Duodenal mucosa (tissue), 2 donors: ENCODE data around the gene SYNJ2.

Experiments
- H3K27ac ChIP-seq: one replicate; pipeline ENCODE4 v1.7.0; 2013; ENCODE audit warnings: low read depth, low read length
- H3K27me3 ChIP-seq, 2 donors: one replicate each; pipeline ENCODE4 v1.7.0; 2013; ENCODE audit warnings: low read length in 2 of 2, control low read depth in 1 of 2; ENCODE audit not compliant: insufficient read depth in 2 of 2, control insufficient read depth in 1 of 2
- H3K36me3 ChIP-seq, 2 donors: one replicate each; pipeline ENCODE4 v1.7.0; 2013; ENCODE audit warnings: low read length in 2 of 2, control low read depth in 1 of 2; ENCODE audit not compliant: insufficient read depth in 2 of 2, control insufficient read depth in 1 of 2
- H3K4me1 ChIP-seq, 2 donors: one replicate each; pipeline ENCODE4 v1.7.0; 2013; ENCODE audit warnings: low read length in 2 of 2, control low read depth in 1 of 2; ENCODE audit not compliant: insufficient read depth in 2 of 2, control insufficient read depth in 1 of 2
- H3K4me3 ChIP-seq, 2 donors: one replicate each; pipeline ENCODE4 v1.7.0; 2013; ENCODE audit warnings: low read length in 2 of 2, low read depth in 1 of 2
- H3K9ac ChIP-seq, 2 donors: one replicate each; pipeline ENCODE4 v1.7.0; 2013; ENCODE audit warnings: low read length in 2 of 2, low read depth in 1 of 2
- H3K9me3 ChIP-seq, 2 donors: one replicate each; pipeline ENCODE4 v1.7.0; 2013; ENCODE audit warnings: low read length in 2 of 2, control low read depth in 1 of 2; ENCODE audit not compliant: control insufficient read depth in 1 of 2

SYNJ2 gene

DNA sequence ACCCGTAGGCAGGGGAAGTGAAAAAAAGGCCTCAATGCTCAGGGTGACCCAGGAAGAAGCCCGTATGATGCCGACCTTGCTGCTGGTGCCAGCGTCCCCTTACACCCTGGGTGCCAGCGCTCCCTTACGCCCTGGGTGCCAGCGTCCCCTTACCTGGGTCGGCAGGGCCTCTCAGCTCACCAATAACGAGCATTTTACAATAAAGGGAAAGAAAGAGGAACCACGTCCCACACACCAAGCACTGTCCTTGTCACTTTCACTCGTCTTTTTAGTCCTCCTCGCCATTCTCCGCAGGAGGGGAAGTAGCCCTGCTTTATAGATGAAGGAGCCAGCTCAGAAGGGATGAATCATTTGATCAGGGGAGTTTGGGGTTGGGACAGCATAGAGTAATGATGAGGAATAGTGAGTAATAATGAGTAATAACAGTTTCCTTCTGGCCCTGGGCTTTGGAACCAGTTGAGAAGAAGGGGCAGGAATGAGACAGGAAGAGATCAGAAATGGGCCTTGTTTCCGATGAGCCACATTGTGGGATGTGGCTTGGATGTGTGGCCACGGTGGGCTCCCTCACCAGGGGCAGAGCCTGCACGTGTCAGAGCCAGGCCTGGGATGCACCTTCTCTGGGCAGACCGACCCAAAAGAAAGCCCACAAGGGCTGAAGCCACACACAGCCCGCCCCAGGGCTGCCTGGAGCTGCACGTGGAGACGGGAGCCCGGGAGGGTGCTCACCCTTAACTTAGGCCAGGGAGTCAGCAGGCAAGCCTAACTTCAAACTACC lies 75.7 kb downstream of the SYNJ2 start:
- Histone ChIP-seq H3K4me1 (peaks cover 8% of the 10 kb centered on the region in 2 donors), H3K9ac (no peak overlapping the region), H3K27me3 (no peaks in the 10 kb centered on the region), H3K27ac (no peak overlapping the region), H3K9me3 (no peaks in the 10 kb centered on the region), H3K4me3 (no peak overlapping the region), H3K36me3 (peaks cover 10 to 37% of the 10 kb centered on the region in 2 donors)

DNA sequence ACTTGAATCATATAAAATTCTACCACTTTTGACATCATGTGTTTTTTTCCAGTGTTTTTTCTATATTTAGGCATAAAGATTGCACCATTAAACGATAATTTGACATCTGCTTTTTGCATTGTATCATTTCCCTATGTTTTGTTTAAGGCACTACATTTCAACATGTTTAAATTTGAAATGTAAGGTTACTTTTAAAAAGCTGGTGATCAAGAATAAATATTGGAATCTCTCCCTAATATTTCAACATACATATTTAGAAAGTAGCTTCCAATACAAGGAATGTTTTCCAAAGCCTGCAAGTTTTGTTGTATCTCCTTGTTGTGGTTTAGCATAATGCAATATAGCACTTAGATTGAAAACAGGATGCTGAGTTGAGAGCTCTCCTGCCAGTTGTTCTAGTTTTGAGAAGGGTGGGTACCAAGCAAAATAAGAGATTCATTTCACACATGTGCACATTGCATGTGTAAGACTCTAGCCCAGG lies 76.5 kb downstream of the SYNJ2 start:
- H3K27me3 ChIP-seq, result no peaks in the 10 kb centered on the region
- H3K9ac ChIP-seq, result no peak overlapping the region
- H3K4me3 ChIP-seq, result no peak overlapping the region
- H3K27ac ChIP-seq, result no peak overlapping the region
- peaks cover 8% of the 10 kb centered on the region in 2 donors for H3K4me1 ChIP-seq
- no peaks in the 10 kb centered on the region for H3K9me3 ChIP-seq
- H3K36me3 ChIP-seq, result peaks cover 13 to 39% of the 10 kb centered on the region in 2 donors

GRCh38 chr6:158059108-158059507 lies 77.4 kb downstream of the SYNJ2 start:
- H3K4me1 ChIP-seq, result peaks cover 8% of the 10 kb centered on the region in 2 donors
- H3K27ac ChIP-seq, result no peak overlapping the region
- H3K27me3 ChIP-seq, result no peaks in the 10 kb centered on the region
- no peaks in the 10 kb centered on the region for H3K9me3 ChIP-seq
- peaks cover 17 to 39% of the 10 kb centered on the region in 2 donors for H3K36me3 ChIP-seq
- no peak overlapping the region for H3K4me3 ChIP-seq
- H3K9ac ChIP-seq, result no peak overlapping the region

GRCh38 chr6:158060455-158061360 lies 79.0 kb downstream of the SYNJ2 start:
- Histone ChIP-seq H3K27me3 (no peaks in the 10 kb centered on the region), H3K9me3 (no peaks in the 10 kb centered on the region), H3K4me3 (no peak overlapping the region), H3K4me1 (peaks cover 8% of the 10 kb centered on the region in 2 donors), H3K36me3 (peaks cover 17 to 47% of the 10 kb centered on the region in 2 donors), H3K27ac (peak overlapping the region; percentile 51), H3K9ac (no peak overlapping the region)

DNA sequence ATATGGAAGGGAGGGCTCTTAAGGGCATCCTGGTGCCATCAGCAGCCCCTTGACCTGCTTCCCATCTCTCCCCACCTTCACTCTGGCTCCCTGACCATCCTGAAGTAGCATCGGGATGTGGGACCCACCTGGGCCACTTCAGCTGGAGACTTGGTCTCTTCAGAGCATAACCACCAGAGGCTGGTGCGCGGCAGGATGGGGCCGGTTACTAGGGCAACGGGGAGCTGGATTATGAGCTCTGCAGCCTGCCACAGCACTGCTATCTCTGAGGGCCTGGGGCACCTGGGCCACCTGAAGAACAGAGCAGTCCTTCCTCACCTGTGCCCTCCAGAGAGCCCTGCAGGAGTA lies 79.7 kb downstream of the SYNJ2 start:
- Histone ChIP-seq H3K9me3 (no peaks in the 10 kb centered on the region), H3K27me3 (no peaks in the 10 kb centered on the region), H3K36me3 (peaks cover 14 to 47% of the 10 kb centered on the region in 2 donors), H3K9ac (no peak overlapping the region), H3K4me1 (peaks cover 8% of the 10 kb centered on the region in 2 donors), H3K27ac (no peak overlapping the region), H3K4me3 (no peak overlapping the region)

- no peak overlapping the region for H3K27ac ChIP-seq
- H3K4me3 ChIP-seq, result no peak overlapping the region
Measured at GRCh38 chr6:158061709-158062461, 80.2 kb downstream of the SYNJ2 start.

GRCh38 chr6:158063736-158064135 lies 82.1 kb downstream of the SYNJ2 start:
- H3K27me3 ChIP-seq, result no peaks in the 10 kb centered on the region
- H3K9me3 ChIP-seq, result no peaks in the 10 kb centered on the region
- no peak overlapping the region for H3K27ac ChIP-seq
- H3K4me1 ChIP-seq, result peaks cover 12 to 13% of the 10 kb centered on the region in 2 donors
- no peak overlapping the region for H3K4me3 ChIP-seq
- peaks cover 16 to 51% of the 10 kb centered on the region in 2 donors for H3K36me3 ChIP-seq
- no peak overlapping the region for H3K9ac ChIP-seq

More at GRCh38 chr6:158061709-158062461, 80.2 kb downstream of the SYNJ2 start:
- Histone ChIP-seq H3K4me1 (peaks cover 8% of the 10 kb centered on the region in 2 donors), H3K36me3 (peaks cover 16 to 46% of the 10 kb centered on the region in 2 donors), H3K9ac (no peak overlapping the region), H3K9me3 (no peaks in the 10 kb centered on the region), H3K27me3 (no peaks in the 10 kb centered on the region)

GRCh38 chr6:158064725-158065251 lies 83.1 kb downstream of the SYNJ2 start:
- Histone ChIP-seq H3K9me3 (no peaks in the 10 kb centered on the region), H3K36me3 (peaks cover 16 to 53% of the 10 kb centered on the region in 2 donors), H3K4me3 (no peak overlapping the region), H3K27ac (no peak overlapping the region), H3K9ac (no peak overlapping the region), H3K27me3 (no peaks in the 10 kb centered on the region), H3K4me1 (peaks cover 16 to 18% of the 10 kb centered on the region in 2 donors)

DNA sequence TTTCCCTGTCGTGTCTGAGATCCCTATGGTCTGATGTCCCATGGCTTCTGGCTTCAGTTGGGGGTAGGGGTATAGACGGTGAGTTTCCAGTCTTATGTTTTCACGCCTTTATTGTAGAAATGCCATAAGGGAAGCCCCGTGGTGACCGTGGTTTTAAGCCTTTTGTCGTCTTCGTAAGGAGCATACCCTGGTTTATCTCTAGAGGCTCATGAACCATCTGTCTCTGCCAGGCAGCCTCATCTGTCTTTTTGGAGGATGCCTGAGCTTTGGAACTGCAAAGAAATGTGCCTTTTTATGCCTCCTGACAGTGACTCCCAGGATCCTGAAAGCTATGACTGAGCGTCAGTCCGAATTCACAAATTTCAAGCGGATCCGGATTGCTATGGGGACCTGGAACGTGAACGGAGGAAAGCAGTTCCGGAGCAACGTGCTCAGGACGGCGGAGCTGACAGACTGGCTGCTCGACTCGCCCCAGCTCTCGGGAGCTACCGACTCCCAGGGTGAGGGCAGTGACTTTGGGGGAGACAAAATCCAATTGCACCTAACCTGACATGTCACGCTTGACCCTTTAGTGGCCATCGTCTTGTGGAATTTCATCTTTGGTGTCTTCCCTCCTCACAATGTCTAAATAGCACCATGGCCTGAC lies 84.6 kb downstream of the SYNJ2 start:
- H3K9me3 ChIP-seq, result no peaks in the 10 kb centered on the region
- H3K9ac ChIP-seq, result no peak overlapping the region
- H3K36me3 ChIP-seq, result peaks cover 16 to 67% of the 10 kb centered on the region in 2 donors
- H3K27me3 ChIP-seq, result no peaks in the 10 kb centered on the region
- H3K27ac ChIP-seq, result no peak overlapping the region
- peaks cover 9 to 11% of the 10 kb centered on the region in 2 donors for H3K4me1 ChIP-seq
- H3K4me3 ChIP-seq, result no peak overlapping the region
